Measurements from ENCODE around the gene RPTOR. TPM values are rescaled to one million over a fixed set of nuclear protein-coding genes. Genes with fewer than 3 reads are reported as not detected.

RPTOR gene
- total and polyA plus RNA-seq, 2 donors (not counting 3 experiments of a cell fraction or from before 2014, with no cell fraction given) = 10.7 to 41.8 TPM

DNA sequence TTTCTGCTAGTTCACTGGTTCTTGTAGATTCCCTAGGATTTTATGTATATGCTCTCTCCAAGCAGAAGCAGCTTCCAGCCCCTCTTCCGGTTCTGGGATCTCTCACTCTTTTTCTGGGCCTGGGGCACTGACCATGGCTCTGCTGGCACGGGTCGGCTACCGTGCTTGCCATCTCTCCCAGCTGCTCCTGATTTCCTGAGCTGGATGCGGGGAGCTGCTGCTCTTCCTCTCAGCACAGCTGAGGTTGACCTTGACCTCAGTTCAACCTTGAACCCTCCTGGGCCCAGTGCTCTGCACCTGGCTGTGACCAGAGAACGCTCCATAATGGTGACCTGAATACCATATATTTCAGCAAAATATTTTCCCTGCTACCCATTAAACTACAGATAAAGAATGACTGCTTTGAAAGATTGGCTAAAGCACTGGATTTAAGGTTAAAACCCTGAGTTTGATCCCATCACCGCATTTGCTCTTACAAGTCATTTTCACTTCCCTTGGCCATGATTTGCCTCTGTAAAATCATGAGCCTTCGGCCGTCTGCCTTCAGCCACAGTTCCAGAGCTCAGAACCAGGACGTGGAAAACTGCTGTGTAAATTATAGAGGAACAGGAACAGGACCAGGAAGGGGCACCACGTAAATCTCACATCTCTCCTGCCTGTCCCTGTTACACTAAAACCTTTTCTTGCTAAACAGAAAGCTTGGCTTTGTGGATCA is 316.2 kb downstream of the RPTOR start:
- Histone ChIP-seq H2AFZ (ENCODE audit: low read depth, low read length) (no peak overlapping the region), H3K4me3 (replicated peaks in 1 of 3; ENCODE audit: insufficient read depth in 1 of 3, low read depth in 1 of 3, low read length in 3 of 3) (no peak overlapping the region), H3K4me1 (ENCODE audit: control insufficient read depth, extremely low read depth, insufficient read depth, low read length) (peaks cover 24% of the 10 kb centered on the region), H3K9me3 (replicated peaks; ENCODE audit: control insufficient read depth, insufficient read depth, low read length) (no peaks in the 10 kb centered on the region), H3K27ac (ENCODE audit: insufficient read depth, low read depth, low read length) (no peak overlapping the region), H3K9me1 (replicated peaks; ENCODE audit: control insufficient read depth, extremely low read depth, insufficient read depth, low read length) (no peaks in the 10 kb centered on the region), H3K4me2 (ENCODE audit: insufficient read depth, low read length) (no peak overlapping the region), H3K36me3 (ENCODE audit: control insufficient read depth in 2 of 2, extremely low read depth in 1 of 2, insufficient read depth in 2 of 2, low read length in 2 of 2) (no peaks in the 10 kb centered on the region), H3K9ac (replicated peaks; ENCODE audit: extremely low read depth, insufficient read depth, low read length) (no peak overlapping the region), H4K20me1 (replicated peaks; ENCODE audit: control insufficient read depth, extremely low read depth, insufficient read depth, low read length) (no peaks in the 10 kb centered on the region), H3K79me2 (ENCODE audit: control insufficient read depth, insufficient read depth, low read length) (no peaks in the 10 kb centered on the region), H3K27me3 (ENCODE audit: control insufficient read depth in 2 of 2, insufficient read depth in 2 of 2, low read length in 2 of 2) (no peaks in the 10 kb centered on the region)
- POLR2A ChIA-PET = no interaction called here
- DNase-seq (ENCODE audit: low read depth, low spot score) (no peak), FAIRE-seq (no peak)
- dilution Hi-C loops (cut with MboI; ENCODE audit: extremely low pct_ligation_motif_present, low sequenced_read_pairs) (no loop called here), intact Hi-C loops (cut with micrococcal nuclease) (loop anchor here (10.0 kb wide), 1 partner anchor 286 kb away; no protein-coding TSS in a partner anchor)
- BruUV-seq (replicated peaks) = no TSS peak
- TF ChIP-seq FOS (IDR thresholded peaks at IDR 0.05; ENCODE audit: borderline replicate concordance, insufficient read depth, low read length) (no peak), MYC (IDR thresholded peaks at IDR 0.05; ENCODE audit: low read depth, low read length) (no peak), POLR2AphosphoS5 (IDR thresholded peaks at IDR 0.05; ENCODE audit: insufficient read depth, low read depth, low read length) (no peak), GATA2 (IDR thresholded peaks at IDR 0.05; ENCODE audit: insufficient read depth, insufficient read length, low read depth, low read length) (no peak), JUN (IDR thresholded peaks at IDR 0.05; ENCODE audit: borderline replicate concordance, insufficient read depth, insufficient read length, low read depth) (no peak), EZH2 (IDR thresholded peaks at IDR 0.05; ENCODE audit: borderline replicate concordance, low read depth, low read length, severe bottlenecking) (no peak), POLR2A (IDR thresholded peaks at IDR 0.05; ENCODE audit: low read depth, low read length) (no peak)
- TF ChIP-seq, protein P1, sequence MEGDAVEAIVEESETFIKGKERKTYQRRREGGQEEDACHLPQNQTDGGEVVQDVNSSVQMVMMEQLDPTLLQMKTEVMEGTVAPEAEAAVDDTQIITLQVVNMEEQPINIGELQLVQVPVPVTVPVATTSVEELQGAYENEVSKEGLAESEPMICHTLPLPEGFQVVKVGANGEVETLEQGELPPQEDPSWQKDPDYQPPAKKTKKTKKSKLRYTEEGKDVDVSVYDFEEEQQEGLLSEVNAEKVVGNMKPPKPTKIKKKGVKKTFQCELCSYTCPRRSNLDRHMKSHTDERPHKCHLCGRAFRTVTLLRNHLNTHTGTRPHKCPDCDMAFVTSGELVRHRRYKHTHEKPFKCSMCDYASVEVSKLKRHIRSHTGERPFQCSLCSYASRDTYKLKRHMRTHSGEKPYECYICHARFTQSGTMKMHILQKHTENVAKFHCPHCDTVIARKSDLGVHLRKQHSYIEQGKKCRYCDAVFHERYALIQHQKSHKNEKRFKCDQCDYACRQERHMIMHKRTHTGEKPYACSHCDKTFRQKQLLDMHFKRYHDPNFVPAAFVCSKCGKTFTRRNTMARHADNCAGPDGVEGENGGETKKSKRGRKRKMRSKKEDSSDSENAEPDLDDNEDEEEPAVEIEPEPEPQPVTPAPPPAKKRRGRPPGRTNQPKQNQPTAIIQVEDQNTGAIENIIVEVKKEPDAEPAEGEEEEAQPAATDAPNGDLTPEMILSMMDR (IDR thresholded peaks at IDR 0.05; ENCODE audit: extremely low read depth in 1 of 2, insufficient read depth in 1 of 2, low read depth in 1 of 2, low read length in 2 of 2) = no peak
- TF ChIP-seq, protein P2, sequence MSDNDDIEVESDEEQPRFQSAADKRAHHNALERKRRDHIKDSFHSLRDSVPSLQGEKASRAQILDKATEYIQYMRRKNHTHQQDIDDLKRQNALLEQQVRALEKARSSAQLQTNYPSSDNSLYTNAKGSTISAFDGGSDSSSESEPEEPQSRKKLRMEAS (IDR thresholded peaks at IDR 0.05; ENCODE audit: insufficient read depth, insufficient read length) = no peak
- CTCF ChIA-PET = interaction anchor here (1.3 to 1.5 kb wide), 2 partner anchors 28 to 79 kb away, joined by 3 to 4 read pairs; no protein-coding TSS in a partner anchor

Data from endothelial cell of umbilical vein (primary cell).